Muscle layer of colon (tissue), 2 donors: ENCODE measurements around the gene CKB.
"Not testable (repeated sequence)": the region's sequence is repeated elsewhere in the genome, so short reads cannot be mapped to it uniquely, and the experiment has no call there.

Experiments
- H3K27ac ChIP-seq: one replicate; pipeline ENCODE4 v1.7.0; 2013; ENCODE audit warnings: low read depth, mild to moderate bottlenecking, low read length, moderate library complexity
- H3K27me3 ChIP-seq, 2 donors: one replicate each; pipeline ENCODE4 v1.7.0; 2013; ENCODE audit warnings: low read length in 2 of 2, mild to moderate bottlenecking in 2 of 2; ENCODE audit not compliant: insufficient read depth in 2 of 2, control insufficient read depth in 1 of 2
- H3K36me3 ChIP-seq: one replicate; pipeline ENCODE4 v1.7.0; 2013; ENCODE audit warnings: mild to moderate bottlenecking, low read length; ENCODE audit not compliant: insufficient read depth
- H3K4me1 ChIP-seq: one replicate; pipeline ENCODE4 v1.7.0; 2013; ENCODE audit warnings: mild to moderate bottlenecking, low read length; ENCODE audit not compliant: insufficient read depth
- H3K4me3 ChIP-seq, 2 donors: one replicate each; pipeline ENCODE4 v1.7.0; 2013; ENCODE audit warnings: low read length in 2 of 2, low read depth in 1 of 2, mild to moderate bottlenecking in 1 of 2, moderate library complexity in 1 of 2
- H3K9ac ChIP-seq: one replicate; pipeline ENCODE4 v1.7.0; 2013; ENCODE audit warnings: low read length
- H3K9me3 ChIP-seq: one replicate; pipeline ENCODE4 v1.7.0; 2013; ENCODE audit warnings: mild to moderate bottlenecking, low read length
- donor health status: abdominal sarcoma.
- donor health status: Adenocarcinoma of cecum.

Gene CKB

GRCh38 chr14:103527408-103528145, 4.9 kb upstream of the CKB start:
- H3K9me3 ChIP-seq: no peaks in the 10 kb centered on the region

GRCh38 chr14:103526914-103527248, 4.3 kb upstream of the CKB start:
- Histone ChIP-seq H3K27ac (peak overlapping the region; percentile 93), H3K4me3 (no peak overlapping the region), H3K9me3 (no peaks in the 10 kb centered on the region), H3K4me1 (peaks cover 77% of the 10 kb centered on the region), H3K9ac (no peak overlapping the region), H3K36me3 (peaks cover 14% of the 10 kb centered on the region), H3K27me3 (no peaks in the 10 kb centered on the region)

More at GRCh38 chr14:103527408-103528145, 4.9 kb upstream of the CKB start:
- Histone ChIP-seq H3K36me3 (peaks cover 14% of the 10 kb centered on the region), H3K27ac (peak overlapping the region; percentile 93), H3K27me3 (no peaks in the 10 kb centered on the region), H3K4me3 (no peak overlapping the region), H3K4me1 (peaks cover 84% of the 10 kb centered on the region), H3K9ac (no peak overlapping the region)

GRCh38 chr14:103526247-103526913, 3.8 kb upstream of the CKB start:
- Histone ChIP-seq H3K36me3 (peaks cover 14% of the 10 kb centered on the region), H3K27me3 (no peaks in the 10 kb centered on the region), H3K4me3 (no peak overlapping the region), H3K4me1 (peaks cover 72% of the 10 kb centered on the region), H3K9me3 (no peaks in the 10 kb centered on the region), H3K9ac (no peak overlapping the region), H3K27ac (peak overlapping the region; percentile 93)

- H3K9ac ChIP-seq, H3K9me3 ChIP-seq, H3K27me3 ChIP-seq, H3K36me3 ChIP-seq, H3K4me3 ChIP-seq: not testable (repeated sequence)
- Histone ChIP-seq H3K4me1 (peaks cover 65% of the 10 kb centered on the region), H3K27ac (peak overlapping the region; percentile 61)
Observed at GRCh38 chr14:103525430-103526246, 3.0 kb upstream of the CKB start.

GRCh38 chr14:103524002-103524935, 1.6 kb upstream of the CKB start:
- H3K36me3 ChIP-seq: peaks cover 12% of the 10 kb centered on the region
- no peak overlapping the region for H3K9ac ChIP-seq
- H3K4me3 ChIP-seq: no peak overlapping the region
- H3K4me1 ChIP-seq: peaks cover 65% of the 10 kb centered on the region
- no peaks in the 10 kb centered on the region for H3K9me3 ChIP-seq
- H3K27me3 ChIP-seq: no peaks in the 10 kb centered on the region
- H3K27ac ChIP-seq: peak overlapping the region; percentile 5

- no peak overlapping the region for H3K9ac ChIP-seq
- peak overlapping the region; percentile 59 for H3K27ac ChIP-seq
- no peaks in the 10 kb centered on the region for H3K9me3 ChIP-seq
- peaks cover 15% of the 10 kb centered on the region for H3K36me3 ChIP-seq
- peak overlapping the region in 1 of 2 donors; percentile 41 for H3K4me3 ChIP-seq
- H3K4me1 ChIP-seq: peaks cover 70% of the 10 kb centered on the region
- H3K27me3 ChIP-seq: no peaks in the 10 kb centered on the region
Observed at GRCh38 chr14:103523575-103523954, 935 bp upstream of the CKB start.

- H3K9ac ChIP-seq: peak overlapping the region; percentile 57
Observed at GRCh38 chr14:103521951-103522563, 573 bp downstream of the CKB start.

GRCh38 chr14:103521438-103521950, 1.1 kb downstream of the CKB start:
- Histone ChIP-seq H3K4me3 (peak overlapping the region; percentile 62 to 65), H3K9ac (no peak overlapping the region), H3K27me3 (no peaks in the 10 kb centered on the region), H3K9me3 (no peaks in the 10 kb centered on the region), H3K36me3 (peaks cover 15% of the 10 kb centered on the region), H3K27ac (peak overlapping the region; percentile 86), H3K4me1 (peaks cover 65% of the 10 kb centered on the region)

More at GRCh38 chr14:103521951-103522563, 573 bp downstream of the CKB start:
- H3K4me1 ChIP-seq: peaks cover 70% of the 10 kb centered on the region
- peaks cover 15% of the 10 kb centered on the region for H3K36me3 ChIP-seq
- peak overlapping the region; percentile 62 to 71 for H3K4me3 ChIP-seq
- peak overlapping the region; percentile 86 for H3K27ac ChIP-seq
- H3K27me3 ChIP-seq: no peaks in the 10 kb centered on the region
- H3K9me3 ChIP-seq: no peaks in the 10 kb centered on the region

- Histone ChIP-seq H3K9me3 (no peaks in the 10 kb centered on the region), H3K4me1 (peaks cover 60% of the 10 kb centered on the region), H3K36me3 (peaks cover 15% of the 10 kb centered on the region), H3K27me3 (no peaks in the 10 kb centered on the region), H3K9ac (peak overlapping the region; percentile 27), H3K27ac (peak overlapping the region; percentile 86), H3K4me3 (peak overlapping the region; percentile 62 to 65)
Observed at GRCh38 chr14:103520657-103521437, 1.8 kb downstream of the CKB start.

- H3K4me3 ChIP-seq: peak overlapping the region; percentile 34 to 65
- H3K9ac ChIP-seq: peak overlapping the region; percentile 27
- H3K27ac ChIP-seq: peak overlapping the region; percentile 86
- peaks cover 54% of the 10 kb centered on the region for H3K4me1 ChIP-seq
- H3K36me3 ChIP-seq: peaks cover 15% of the 10 kb centered on the region
- no peaks in the 10 kb centered on the region for H3K9me3 ChIP-seq
- H3K27me3 ChIP-seq: no peaks in the 10 kb centered on the region
Observed at GRCh38 chr14:103520269-103520656, 2.4 kb downstream of the CKB start.
